ENCODE results near the gene PPP6R3.

Gene PPP6R3

GRCh38 chr11:68524213-68524612 is 63.7 kb downstream of the PPP6R3 start (continued):
- TF ChIP-seq BACH2 (CRISPR knock-in tag; IDR thresholded peaks at IDR 0.05; ENCODE audit: borderline replicate concordance) (no peak), SNAI2 (CRISPR knock-in tag; IDR thresholded peaks at IDR 0.05) (no peak), TCF4 (CRISPR knock-in tag; IDR thresholded peaks at IDR 0.05; ENCODE audit: borderline replicate concordance) (no peak), GLIS3 (CRISPR knock-in tag; IDR thresholded peaks at IDR 0.05) (no peak), ESRRG (CRISPR knock-in tag; IDR thresholded peaks at IDR 0.05) (no peak), CSDC2 (CRISPR knock-in tag; IDR thresholded peaks at IDR 0.05) (no peak)
- TF ChIP-seq, protein P1, sequence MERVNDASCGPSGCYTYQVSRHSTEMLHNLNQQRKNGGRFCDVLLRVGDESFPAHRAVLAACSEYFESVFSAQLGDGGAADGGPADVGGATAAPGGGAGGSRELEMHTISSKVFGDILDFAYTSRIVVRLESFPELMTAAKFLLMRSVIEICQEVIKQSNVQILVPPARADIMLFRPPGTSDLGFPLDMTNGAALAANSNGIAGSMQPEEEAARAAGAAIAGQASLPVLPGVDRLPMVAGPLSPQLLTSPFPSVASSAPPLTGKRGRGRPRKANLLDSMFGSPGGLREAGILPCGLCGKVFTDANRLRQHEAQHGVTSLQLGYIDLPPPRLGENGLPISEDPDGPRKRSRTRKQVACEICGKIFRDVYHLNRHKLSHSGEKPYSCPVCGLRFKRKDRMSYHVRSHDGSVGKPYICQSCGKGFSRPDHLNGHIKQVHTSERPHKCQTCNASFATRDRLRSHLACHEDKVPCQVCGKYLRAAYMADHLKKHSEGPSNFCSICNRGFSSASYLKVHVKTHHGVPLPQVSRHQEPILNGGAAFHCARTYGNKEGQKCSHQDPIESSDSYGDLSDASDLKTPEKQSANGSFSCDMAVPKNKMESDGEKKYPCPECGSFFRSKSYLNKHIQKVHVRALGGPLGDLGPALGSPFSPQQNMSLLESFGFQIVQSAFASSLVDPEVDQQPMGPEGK (CRISPR knock-in tag; IDR thresholded peaks at IDR 0.05; ENCODE audit: borderline replicate concordance): no peak
- TF ChIP-seq, protein P2, sequence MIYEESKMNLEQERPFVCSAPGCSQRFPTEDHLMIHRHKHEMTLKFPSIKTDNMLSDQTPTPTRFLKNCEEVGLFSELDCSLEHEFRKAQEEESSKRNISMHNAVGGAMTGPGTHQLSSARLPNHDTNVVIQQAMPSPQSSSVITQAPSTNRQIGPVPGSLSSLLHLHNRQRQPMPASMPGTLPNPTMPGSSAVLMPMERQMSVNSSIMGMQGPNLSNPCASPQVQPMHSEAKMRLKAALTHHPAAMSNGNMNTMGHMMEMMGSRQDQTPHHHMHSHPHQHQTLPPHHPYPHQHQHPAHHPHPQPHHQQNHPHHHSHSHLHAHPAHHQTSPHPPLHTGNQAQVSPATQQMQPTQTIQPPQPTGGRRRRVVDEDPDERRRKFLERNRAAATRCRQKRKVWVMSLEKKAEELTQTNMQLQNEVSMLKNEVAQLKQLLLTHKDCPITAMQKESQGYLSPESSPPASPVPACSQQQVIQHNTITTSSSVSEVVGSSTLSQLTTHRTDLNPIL (CRISPR knock-in tag; IDR thresholded peaks at IDR 0.05; ENCODE audit: low read depth): no peak

DNA sequence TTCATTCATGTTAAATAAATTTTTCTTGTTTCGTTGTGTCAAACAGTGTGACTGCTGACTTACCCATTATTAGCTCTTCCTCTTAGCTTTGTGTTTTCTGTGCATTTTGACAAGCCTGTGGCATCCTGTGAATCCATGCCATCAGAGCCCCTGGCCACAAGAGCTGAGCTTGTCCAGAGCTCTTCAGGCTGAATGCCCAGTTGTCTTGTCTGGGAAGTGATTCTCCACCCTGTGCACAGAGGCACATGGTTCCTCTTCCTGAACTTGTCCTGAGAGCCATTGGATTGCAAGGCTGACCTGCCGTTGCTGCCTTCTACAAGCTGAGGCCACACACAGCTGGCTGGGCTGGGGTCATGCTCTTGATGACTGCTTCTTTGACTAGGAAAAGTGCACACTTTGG is 64.1 kb downstream of the PPP6R3 start:
- ATAC-seq: peak; percentile 76
- TF ChIP-seq TOX (CRISPR knock-in tag; IDR thresholded peaks at IDR 0.05; ENCODE audit: borderline replicate concordance) (no peak), GLIS3 (CRISPR knock-in tag; IDR thresholded peaks at IDR 0.05) (no peak), ARNTL (CRISPR knock-in tag; IDR thresholded peaks at IDR 0.05; ENCODE audit: borderline replicate concordance, low read depth) (no peak), ZFP30 (CRISPR knock-in tag; IDR thresholded peaks at IDR 0.05) (no peak), CSRNP3 (CRISPR knock-in tag; IDR thresholded peaks at IDR 0.05) (no peak), RARB (CRISPR knock-in tag; IDR thresholded peaks at IDR 0.05) (no peak), BACH2 (CRISPR knock-in tag; IDR thresholded peaks at IDR 0.05; ENCODE audit: borderline replicate concordance) (no peak), POU6F1 (CRISPR knock-in tag; IDR thresholded peaks at IDR 0.05; ENCODE audit: borderline replicate concordance, low read depth) (no peak), ZFP3 (CRISPR knock-in tag; IDR thresholded peaks at IDR 0.05) (no peak), TCF4 (CRISPR knock-in tag; IDR thresholded peaks at IDR 0.05; ENCODE audit: borderline replicate concordance) (no peak)
- TF ChIP-seq, protein P1 (CRISPR knock-in tag; IDR thresholded peaks at IDR 0.05; ENCODE audit: borderline replicate concordance): no peak

DNA sequence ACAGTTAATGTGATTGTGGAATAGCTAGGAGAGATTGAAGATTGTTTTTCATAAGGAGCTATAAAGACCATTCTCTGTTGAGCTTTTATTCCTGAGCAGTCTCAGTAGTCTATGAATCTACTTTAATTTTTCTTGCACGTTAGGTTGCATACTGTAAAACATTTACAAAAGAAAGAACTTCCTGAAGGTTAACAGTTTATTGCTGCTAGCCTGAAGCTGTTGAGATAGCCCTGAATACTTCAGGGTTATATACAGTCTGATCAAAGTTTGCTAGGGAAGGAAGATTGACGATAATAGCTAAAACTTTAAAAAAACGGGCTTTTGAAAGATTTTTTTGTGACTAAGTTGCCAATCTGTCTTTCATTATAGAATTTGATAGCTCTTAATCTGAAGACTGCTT is 64.8 kb downstream of the PPP6R3 start:
- ATAC-seq: peak; percentile 21
- TF ChIP-seq ZNF565 (CRISPR knock-in tag; conservative IDR thresholded peaks at IDR 0.05; ENCODE audit: low read depth): no peak
- no peak for TF ChIP-seq CSDC2 (CRISPR knock-in tag; IDR thresholded peaks at IDR 0.05)
- TF ChIP-seq, protein P2 (CRISPR knock-in tag; IDR thresholded peaks at IDR 0.05; ENCODE audit: low read depth): no peak
- no peak for TF ChIP-seq ARNTL (CRISPR knock-in tag; IDR thresholded peaks at IDR 0.05; ENCODE audit: borderline replicate concordance, low read depth)
- no peak for TF ChIP-seq PPARA (CRISPR knock-in tag; IDR thresholded peaks at IDR 0.05; ENCODE audit: borderline replicate concordance)
- no peak for TF ChIP-seq GLIS3 (CRISPR knock-in tag; IDR thresholded peaks at IDR 0.05)
- TF ChIP-seq ZNF70 (CRISPR knock-in tag; IDR thresholded peaks at IDR 0.05): no peak
- TF ChIP-seq TCF4 (CRISPR knock-in tag; IDR thresholded peaks at IDR 0.05; ENCODE audit: borderline replicate concordance): no peak
- TF ChIP-seq, protein P1 (CRISPR knock-in tag; IDR thresholded peaks at IDR 0.05; ENCODE audit: borderline replicate concordance): no peak
- no peak for TF ChIP-seq TOX (CRISPR knock-in tag; IDR thresholded peaks at IDR 0.05; ENCODE audit: borderline replicate concordance)
- no peak for TF ChIP-seq SNAI2 (CRISPR knock-in tag; IDR thresholded peaks at IDR 0.05)
- TF ChIP-seq, protein P3, sequence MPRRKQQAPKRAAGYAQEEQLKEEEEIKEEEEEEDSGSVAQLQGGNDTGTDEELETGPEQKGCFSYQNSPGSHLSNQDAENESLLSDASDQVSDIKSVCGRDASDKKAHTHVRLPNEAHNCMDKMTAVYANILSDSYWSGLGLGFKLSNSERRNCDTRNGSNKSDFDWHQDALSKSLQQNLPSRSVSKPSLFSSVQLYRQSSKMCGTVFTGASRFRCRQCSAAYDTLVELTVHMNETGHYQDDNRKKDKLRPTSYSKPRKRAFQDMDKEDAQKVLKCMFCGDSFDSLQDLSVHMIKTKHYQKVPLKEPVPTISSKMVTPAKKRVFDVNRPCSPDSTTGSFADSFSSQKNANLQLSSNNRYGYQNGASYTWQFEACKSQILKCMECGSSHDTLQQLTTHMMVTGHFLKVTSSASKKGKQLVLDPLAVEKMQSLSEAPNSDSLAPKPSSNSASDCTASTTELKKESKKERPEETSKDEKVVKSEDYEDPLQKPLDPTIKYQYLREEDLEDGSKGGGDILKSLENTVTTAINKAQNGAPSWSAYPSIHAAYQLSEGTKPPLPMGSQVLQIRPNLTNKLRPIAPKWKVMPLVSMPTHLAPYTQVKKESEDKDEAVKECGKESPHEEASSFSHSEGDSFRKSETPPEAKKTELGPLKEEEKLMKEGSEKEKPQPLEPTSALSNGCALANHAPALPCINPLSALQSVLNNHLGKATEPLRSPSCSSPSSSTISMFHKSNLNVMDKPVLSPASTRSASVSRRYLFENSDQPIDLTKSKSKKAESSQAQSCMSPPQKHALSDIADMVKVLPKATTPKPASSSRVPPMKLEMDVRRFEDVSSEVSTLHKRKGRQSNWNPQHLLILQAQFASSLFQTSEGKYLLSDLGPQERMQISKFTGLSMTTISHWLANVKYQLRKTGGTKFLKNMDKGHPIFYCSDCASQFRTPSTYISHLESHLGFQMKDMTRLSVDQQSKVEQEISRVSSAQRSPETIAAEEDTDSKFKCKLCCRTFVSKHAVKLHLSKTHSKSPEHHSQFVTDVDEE (CRISPR knock-in tag; IDR thresholded peaks at IDR 0.05): no peak
- TF ChIP-seq POU6F1 (CRISPR knock-in tag; IDR thresholded peaks at IDR 0.05; ENCODE audit: borderline replicate concordance, low read depth): no peak
- no peak for TF ChIP-seq ISL1 (CRISPR knock-in tag; IDR thresholded peaks at IDR 0.05)
